ENCODE measurements around the gene SNRPB2. TPM values are rescaled to one million over a fixed set of nuclear protein-coding genes. Genes with fewer than 3 reads are reported as not detected.

SNRPB2 gene
- total and polyA plus RNA-seq, 2 donors (not counting 3 experiments of a cell fraction or from before 2014, with no cell fraction given) = 43.7 to 76.0 TPM

DNA sequence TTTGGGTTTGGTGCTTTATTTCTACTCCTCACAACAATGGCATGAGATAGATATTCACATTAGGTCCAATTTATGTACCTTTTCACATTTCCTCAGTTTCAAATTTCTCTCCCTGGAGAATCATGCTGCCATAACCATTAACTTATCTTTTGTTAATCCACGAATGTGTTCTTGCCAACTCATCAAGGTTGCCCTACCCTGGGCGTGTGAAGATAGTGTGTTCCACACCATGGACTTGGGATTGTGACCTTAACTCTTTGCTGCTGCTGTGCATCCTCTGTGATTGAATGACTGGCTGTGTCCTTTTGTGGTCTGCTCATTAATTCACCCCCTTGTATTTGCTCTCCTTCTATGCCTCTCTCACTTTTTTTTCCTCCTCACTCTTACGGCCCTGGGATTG lies 34.2 kb upstream of the SNRPB2 start:
- TF ChIP-seq POLR2A (IDR thresholded peaks at IDR 0.05; ENCODE audit: low read depth, low read length) (no peak), POLR2AphosphoS5 (IDR thresholded peaks at IDR 0.05; ENCODE audit: insufficient read depth, low read depth, low read length) (no peak)
- TF ChIP-seq, protein P1, sequence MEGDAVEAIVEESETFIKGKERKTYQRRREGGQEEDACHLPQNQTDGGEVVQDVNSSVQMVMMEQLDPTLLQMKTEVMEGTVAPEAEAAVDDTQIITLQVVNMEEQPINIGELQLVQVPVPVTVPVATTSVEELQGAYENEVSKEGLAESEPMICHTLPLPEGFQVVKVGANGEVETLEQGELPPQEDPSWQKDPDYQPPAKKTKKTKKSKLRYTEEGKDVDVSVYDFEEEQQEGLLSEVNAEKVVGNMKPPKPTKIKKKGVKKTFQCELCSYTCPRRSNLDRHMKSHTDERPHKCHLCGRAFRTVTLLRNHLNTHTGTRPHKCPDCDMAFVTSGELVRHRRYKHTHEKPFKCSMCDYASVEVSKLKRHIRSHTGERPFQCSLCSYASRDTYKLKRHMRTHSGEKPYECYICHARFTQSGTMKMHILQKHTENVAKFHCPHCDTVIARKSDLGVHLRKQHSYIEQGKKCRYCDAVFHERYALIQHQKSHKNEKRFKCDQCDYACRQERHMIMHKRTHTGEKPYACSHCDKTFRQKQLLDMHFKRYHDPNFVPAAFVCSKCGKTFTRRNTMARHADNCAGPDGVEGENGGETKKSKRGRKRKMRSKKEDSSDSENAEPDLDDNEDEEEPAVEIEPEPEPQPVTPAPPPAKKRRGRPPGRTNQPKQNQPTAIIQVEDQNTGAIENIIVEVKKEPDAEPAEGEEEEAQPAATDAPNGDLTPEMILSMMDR (IDR thresholded peaks at IDR 0.05; ENCODE audit: extremely low read depth in 1 of 2, insufficient read depth in 1 of 2, low read depth in 1 of 2, low read length in 2 of 2) = no peak
- H3K9me3 ChIP-seq (replicated peaks; ENCODE audit: control insufficient read depth, insufficient read depth, low read length) = no peaks in the 10 kb centered on the region
- H4K20me1 ChIP-seq (replicated peaks; ENCODE audit: control insufficient read depth, extremely low read depth, insufficient read depth, low read length) = no peaks in the 10 kb centered on the region
- no peaks in the 10 kb centered on the region for H3K4me1 ChIP-seq (ENCODE audit: control insufficient read depth, extremely low read depth, insufficient read depth, low read length)
- FAIRE-seq (no peak), DNase-seq (ENCODE audit: low read depth, low spot score) (no peak)
- intact Hi-C loops (cut with micrococcal nuclease) (no loop called here), dilution Hi-C loops (cut with MboI; ENCODE audit: extremely low pct_ligation_motif_present, low sequenced_read_pairs) (no loop called here)
- H3K4me3 ChIP-seq (replicated peaks in 1 of 3; ENCODE audit: insufficient read depth in 1 of 3, low read depth in 1 of 3, low read length in 3 of 3) = no peak overlapping the region
- no peak overlapping the region for H2AFZ ChIP-seq (ENCODE audit: low read depth, low read length)
- H3K4me2 ChIP-seq (ENCODE audit: insufficient read depth, low read length) = no peak overlapping the region
- no peaks in the 10 kb centered on the region for H3K36me3 ChIP-seq (ENCODE audit: control insufficient read depth in 2 of 2, extremely low read depth in 1 of 2, insufficient read depth in 2 of 2, low read length in 2 of 2)
- H3K79me2 ChIP-seq (ENCODE audit: control insufficient read depth, insufficient read depth, low read length) = no peaks in the 10 kb centered on the region
- no peaks in the 10 kb centered on the region for H3K27me3 ChIP-seq (ENCODE audit: control insufficient read depth in 2 of 2, insufficient read depth in 2 of 2, low read length in 2 of 2)
- POLR2A ChIA-PET = no interaction called here
- no peak overlapping the region for H3K27ac ChIP-seq (ENCODE audit: insufficient read depth, low read depth, low read length)
- H3K9ac ChIP-seq (replicated peaks; ENCODE audit: extremely low read depth, insufficient read depth, low read length) = no peak overlapping the region
- BruUV-seq (replicated peaks) = no TSS peak
- CTCF ChIA-PET = no interaction called here
- H3K9me1 ChIP-seq (replicated peaks; ENCODE audit: control insufficient read depth, extremely low read depth, insufficient read depth, low read length) = no peaks in the 10 kb centered on the region

DNA sequence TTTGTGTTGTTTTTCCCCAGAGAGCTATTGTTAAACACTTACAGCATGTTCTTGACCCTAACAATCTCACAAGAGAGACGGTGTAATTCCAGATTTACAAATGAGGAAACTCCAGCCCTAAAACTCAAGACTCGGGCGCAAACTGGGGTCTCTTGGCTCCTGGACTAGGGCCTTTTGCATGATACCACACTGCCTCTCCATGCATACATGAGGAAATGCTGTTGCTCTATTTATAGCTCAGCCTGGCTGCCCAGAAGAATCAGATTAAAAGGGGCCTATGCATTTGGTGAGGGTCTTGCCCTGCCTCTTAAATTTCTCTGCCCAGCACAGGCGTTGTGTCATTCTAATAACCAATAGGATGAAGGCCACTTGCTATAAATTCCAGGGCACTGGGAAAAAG lies 30.5 kb upstream of the SNRPB2 start:
- DNase-seq (ENCODE audit: low read depth, low spot score) (no peak), FAIRE-seq (no peak)
- ChIA-PET POLR2A (no interaction called here), CTCF (no interaction called here)
- Histone ChIP-seq H4K20me1 (replicated peaks; ENCODE audit: control insufficient read depth, extremely low read depth, insufficient read depth, low read length) (no peaks in the 10 kb centered on the region), H3K79me2 (ENCODE audit: control insufficient read depth, insufficient read depth, low read length) (no peaks in the 10 kb centered on the region), H3K4me3 (replicated peaks in 1 of 3; ENCODE audit: insufficient read depth in 1 of 3, low read depth in 1 of 3, low read length in 3 of 3) (no peak overlapping the region), H3K27me3 (ENCODE audit: control insufficient read depth in 2 of 2, insufficient read depth in 2 of 2, low read length in 2 of 2) (no peaks in the 10 kb centered on the region), H3K4me2 (ENCODE audit: insufficient read depth, low read length) (no peak overlapping the region), H3K9ac (replicated peaks; ENCODE audit: extremely low read depth, insufficient read depth, low read length) (no peak overlapping the region), H2AFZ (ENCODE audit: low read depth, low read length) (no peak overlapping the region), H3K9me3 (replicated peaks; ENCODE audit: control insufficient read depth, insufficient read depth, low read length) (no peaks in the 10 kb centered on the region), H3K36me3 (ENCODE audit: control insufficient read depth in 2 of 2, extremely low read depth in 1 of 2, insufficient read depth in 2 of 2, low read length in 2 of 2) (no peaks in the 10 kb centered on the region), H3K27ac (ENCODE audit: insufficient read depth, low read depth, low read length) (no peak overlapping the region), H3K4me1 (ENCODE audit: control insufficient read depth, extremely low read depth, insufficient read depth, low read length) (no peaks in the 10 kb centered on the region), H3K9me1 (replicated peaks; ENCODE audit: control insufficient read depth, extremely low read depth, insufficient read depth, low read length) (no peaks in the 10 kb centered on the region)
- dilution Hi-C loops (cut with MboI; ENCODE audit: extremely low pct_ligation_motif_present, low sequenced_read_pairs) = no loop called here
- no peak for TF ChIP-seq MYC (IDR thresholded peaks at IDR 0.05; ENCODE audit: low read depth, low read length)
- TF ChIP-seq, protein P1 (IDR thresholded peaks at IDR 0.05; ENCODE audit: extremely low read depth in 1 of 2, insufficient read depth in 1 of 2, low read depth in 1 of 2, low read length in 2 of 2) = no peak
- TF ChIP-seq POLR2A (IDR thresholded peaks at IDR 0.05; ENCODE audit: low read depth, low read length) = no peak
- no peak for TF ChIP-seq FOS (IDR thresholded peaks at IDR 0.05; ENCODE audit: borderline replicate concordance, insufficient read depth, low read length)
- TF ChIP-seq JUN (IDR thresholded peaks at IDR 0.05; ENCODE audit: borderline replicate concordance, insufficient read depth, insufficient read length, low read depth) = no peak
- TF ChIP-seq, protein P2, sequence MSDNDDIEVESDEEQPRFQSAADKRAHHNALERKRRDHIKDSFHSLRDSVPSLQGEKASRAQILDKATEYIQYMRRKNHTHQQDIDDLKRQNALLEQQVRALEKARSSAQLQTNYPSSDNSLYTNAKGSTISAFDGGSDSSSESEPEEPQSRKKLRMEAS (IDR thresholded peaks at IDR 0.05; ENCODE audit: insufficient read depth, insufficient read length) = no peak
- TF ChIP-seq EZH2 (IDR thresholded peaks at IDR 0.05; ENCODE audit: borderline replicate concordance, low read depth, low read length, severe bottlenecking) = no peak
- TF ChIP-seq GATA2 (IDR thresholded peaks at IDR 0.05; ENCODE audit: insufficient read depth, insufficient read length, low read depth, low read length) = no peak
- TF ChIP-seq POLR2AphosphoS5 (IDR thresholded peaks at IDR 0.05; ENCODE audit: insufficient read depth, low read depth, low read length) = no peak
- intact Hi-C loops (cut with micrococcal nuclease) = no loop called here
- no TSS peak for BruUV-seq (replicated peaks)
